GM12878 (cell line): ENCODE measurements around the gene PLP2. TPM values are rescaled to one million over a fixed set of nuclear protein-coding genes. Genes with fewer than 3 reads are reported as not detected.

ENCODE experiments used
- ASH2L ChIP-seq: fragments of 300-600, 200-600 bp; sonication (generic); IDR thresholded peaks from 2 replicates; pipeline ENCODE4 v1.6.1; 2017; ENCODE audit warnings: low read depth, mild to moderate bottlenecking, borderline replicate concordance
- DPF2 ChIP-seq: fragments of 450-650 bp; IDR thresholded peaks from 2 replicates; pipeline ENCODE4 v1.6.1; 2017; ENCODE audit warnings: mild to moderate bottlenecking
- E2F4 ChIP-seq: IDR thresholded peaks from 2 replicates; pipeline ENCODE4 v1.6.1; 2012; ENCODE audit warnings: low read depth, low read length, improper control_type of control experiment
- E4F1 ChIP-seq: fragments of 450-650 bp; IDR thresholded peaks from 2 replicates; pipeline ENCODE4 v1.6.1; 2018; ENCODE audit warnings: borderline replicate concordance, mild to moderate bottlenecking; ENCODE audit not compliant: partially characterized antibody
- ETV6 ChIP-seq, 2 experiments: fragments of 450-650 bp in 1 of 2; IDR thresholded peaks in 1 of 2; conservative IDR thresholded peaks in 1 of 2; 2 replicates each; pipeline ENCODE4 v1.6.1; 2014; ENCODE audit warnings: antibody characterized with exemption in 1 of 2, borderline replicate concordance in 1 of 2, low read depth in 1 of 2, mild to moderate bottlenecking in 1 of 2, moderate library complexity in 1 of 2
- IKZF1 ChIP-seq: fragments of 450-650 bp; conservative IDR thresholded peaks from 2 replicates; pipeline ENCODE4 v1.6.1; 2017; ENCODE audit warnings: antibody characterized with exemption, mild to moderate bottlenecking
- MLLT1 ChIP-seq: fragments of 450-650 bp; IDR thresholded peaks from 2 replicates; pipeline ENCODE4 v1.6.1; 2016; ENCODE audit warnings: mild to moderate bottlenecking
- MTA2 ChIP-seq: fragments of 450-650 bp; IDR thresholded peaks from 2 replicates; pipeline ENCODE4 v1.6.1; 2016; ENCODE audit warnings: low read depth, mild to moderate bottlenecking, moderate library complexity
- NFIC ChIP-seq: IDR thresholded peaks from 2 replicates; pipeline ENCODE4 v1.6.1; 2012; ENCODE audit warnings: low read depth, mild to moderate bottlenecking, inconsistent platforms, low read length, moderate library complexity
- NKRF ChIP-seq: fragments of 450-650 bp; conservative IDR thresholded peaks from 2 replicates; pipeline ENCODE4 v1.6.1; 2017; ENCODE audit warnings: mild to moderate bottlenecking, moderate library complexity
- NR2C2 ChIP-seq: IDR thresholded peaks from 2 replicates; pipeline ENCODE4 v1.6.1; 2011; ENCODE audit warnings: borderline replicate concordance, low read depth; ENCODE audit not compliant: control insufficient read depth, insufficient read length
- PAX8 ChIP-seq: fragments of 450-650 bp; IDR thresholded peaks from 2 replicates; pipeline ENCODE4 v1.6.1; 2017; ENCODE audit warnings: mild to moderate bottlenecking, moderate library complexity
- RAD51 ChIP-seq: fragments of 450-650 bp; IDR thresholded peaks from 2 replicates; pipeline ENCODE4 v1.6.1; 2016; ENCODE audit warnings: moderate library complexity, mild to moderate bottlenecking, inconsistent platforms
- RCOR1 ChIP-seq: conservative IDR thresholded peaks from 2 replicates; pipeline ENCODE4 v1.6.1; 2012; ENCODE audit warnings: low read depth, low read length, improper control_type of control experiment
- RELB ChIP-seq: fragments of 450-650 bp; IDR thresholded peaks from 2 replicates; pipeline ENCODE4 v1.6.1; 2017; ENCODE audit warnings: low read depth, mild to moderate bottlenecking, moderate library complexity
- SMAD1 ChIP-seq: fragments of 450-650 bp; IDR thresholded peaks from 2 replicates; pipeline ENCODE4 v1.6.1; 2018; ENCODE audit warnings: mild to moderate bottlenecking, low read depth; ENCODE audit not compliant: partially characterized antibody
- SREBF1 ChIP-seq: IDR thresholded peaks from 2 replicates; pipeline ENCODE4 v1.6.1; 2012; ENCODE audit warnings: mild to moderate bottlenecking, low read length
- TARDBP ChIP-seq: IDR thresholded peaks from 2 replicates; pipeline ENCODE4 v1.6.1; 2016; ENCODE audit warnings: borderline replicate concordance
- YY1 ChIP-seq: IDR thresholded peaks from 2 replicates; pipeline ENCODE4 v1.6.1; 2011; ENCODE audit warnings: low read depth, mild to moderate bottlenecking, low read length
- ZNF384 ChIP-seq: IDR thresholded peaks from 2 replicates; pipeline ENCODE4 v1.6.1; 2012; ENCODE audit warnings: low read depth, mild to moderate bottlenecking, low read length, improper control_type of control experiment, borderline replicate concordance
- polyA plus RNA-seq, 11 experiments: library from polyadenylated mRNA; depleted of rRNA in 4 of 11; unstranded in 6 of 11; stranded (reverse) in 5 of 11; fragments of >200 nt; fragmentation: Nextera tagmentation in 4 of 11; fragmentation: Illumina TruSeq in 1 of 11; extraction: Ambion mirVana in 4 of 11; extraction: Trizol in 1 of 11; gene quantifications; 1 replicate in 1 of 11; 2 replicates in 10 of 11; pipeline versions ENCODE4 v1.2.1 to v1.2.3, GENCODE V29; 2011 to 2016; ENCODE audit warnings: inconsistent platforms in 2 of 11, missing spikeins in 2 of 11, low read depth in 1 of 11
- total RNA-seq, 4 experiments: library from RNA; depleted of rRNA in 3 of 4; stranded (reverse); fragments of >200 nt in 3 of 4; fragmentation: Illumina TruSeq in 1 of 4; extraction: Trizol in 1 of 4; gene quantifications; 2 replicates each; pipeline versions ENCODE4 v1.2.1 to v1.2.3, GENCODE V29; 2013 to 2021

The PLP2 gene
- total and polyA plus RNA-seq, 10 of the 15 experiments (the other 5 are each of a cell fraction or from before 2014, with no cell fraction given) = 56.6 to 177 (median 99.3) TPM

GRCh38 chrX:49155900-49156837, 15.5 kb upstream of the PLP2 start (continued):
- TF ChIP-seq TARDBP (no peak), NKRF (no peak), SREBF1 (no peak), IKZF1 (0 out of 2 replicates have a peak, but pooled peaks have one; percentile 19), MTA2 (0 out of 2 replicates have a peak, but pooled peaks have one; percentile 11), ETV6 (conservative IDR thresholded peaks at IDR 0.05 in 1 of 2, IDR thresholded peaks at IDR 0.05 in 1 of 2; ENCODE audit: borderline replicate concordance in 1 of 2, low read depth in 1 of 2) (no peak), MLLT1 (no peak), ZNF384 (no peak), PAX8 (no peak), ASH2L (no peak), E2F4 (no peak), RCOR1 (no peak), RAD51 (no peak), E4F1 (no peak), NFIC (no peak), SMAD1 (no peak), DPF2 (peak; percentile 35; the same call in 1 of the 2 replicates), NR2C2 (no peak), YY1 (peak; percentile 44; the same call in 1 of the 2 replicates), RELB (no peak)
